GM12878 (cell line): ENCODE data around the gene BRF1.

Experiments used
- BRCA1 ChIP-seq: IDR thresholded peaks from 2 replicates; pipeline ENCODE4 v1.6.1; 2011; ENCODE audit warnings: low read depth, low read length, improper control_type of control experiment
- GABPA ChIP-seq: IDR thresholded peaks from 2 replicates; pipeline ENCODE4 v1.6.1; 2014; ENCODE audit warnings: antibody characterized with exemption, low read depth, mild to moderate bottlenecking, inconsistent platforms
- JUND ChIP-seq: IDR thresholded peaks from 2 replicates; pipeline ENCODE4 v1.6.1; 2012; ENCODE audit warnings: low read depth, mild to moderate bottlenecking, low read length, improper control_type of control experiment, moderate library complexity

DNA sequence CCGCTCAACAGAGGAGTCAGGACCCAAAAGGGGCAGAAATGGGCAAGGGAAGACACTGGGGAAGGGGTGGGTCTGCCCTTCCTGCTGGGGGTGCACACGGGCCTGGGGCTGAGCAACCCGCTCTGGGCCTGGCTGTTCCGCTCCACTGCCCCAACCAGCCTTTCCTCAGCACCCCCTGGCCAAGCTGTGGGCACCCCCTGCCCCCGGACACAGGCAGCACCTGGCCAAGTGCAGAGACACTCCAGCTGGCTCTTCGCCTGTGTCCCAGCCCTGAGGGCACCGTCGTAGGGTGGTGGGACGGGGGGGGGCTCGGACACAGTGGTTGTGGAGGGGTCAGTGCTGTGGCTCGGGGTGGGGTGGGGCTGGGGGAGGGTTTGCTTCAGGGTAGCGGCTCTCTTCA is 24.1 kb upstream of the BRF1 start:
- TF ChIP-seq JUND (no peak), BRCA1 (no peak), GABPA (no peak)
